ENCODE results near the gene FAM151A. TPM values are rescaled to one million over a fixed set of nuclear protein-coding genes. Genes with fewer than 3 reads are reported as not detected.
A peak's percentile ranks its signal among the peaks of the same experiment; 100 is the strongest.

The FAM151A gene
- total and polyA plus RNA-seq, 7 donors, result 0.05 to 0.07 TPM; not detected in 5

- Histone ChIP-seq H3K36me3 (ENCODE audit: insufficient read depth in 1 of 2, low read depth in 1 of 2) (no peaks in the 10 kb centered on the region), H3K9me3 (no peaks in the 10 kb centered on the region), H3K4me1 (peaks cover 84% of the 10 kb centered on the region), H3K27ac (peak overlapping the region; percentile 87), H3K4me3 (no peak overlapping the region), H3K27me3 (ENCODE audit: insufficient read depth in 3 of 3, low read length in 2 of 3) (no peaks in the 10 kb centered on the region)
- intact Hi-C loops (cut with DNase I), result no loop called here
- DNase-seq (no peak), ATAC-seq (no peak)
- WGBS, 3 donors, result 76 to 80% (median 79%) methylated on average over 4 of the region's 4 CpGs
- TF ChIP-seq, protein P1, sequence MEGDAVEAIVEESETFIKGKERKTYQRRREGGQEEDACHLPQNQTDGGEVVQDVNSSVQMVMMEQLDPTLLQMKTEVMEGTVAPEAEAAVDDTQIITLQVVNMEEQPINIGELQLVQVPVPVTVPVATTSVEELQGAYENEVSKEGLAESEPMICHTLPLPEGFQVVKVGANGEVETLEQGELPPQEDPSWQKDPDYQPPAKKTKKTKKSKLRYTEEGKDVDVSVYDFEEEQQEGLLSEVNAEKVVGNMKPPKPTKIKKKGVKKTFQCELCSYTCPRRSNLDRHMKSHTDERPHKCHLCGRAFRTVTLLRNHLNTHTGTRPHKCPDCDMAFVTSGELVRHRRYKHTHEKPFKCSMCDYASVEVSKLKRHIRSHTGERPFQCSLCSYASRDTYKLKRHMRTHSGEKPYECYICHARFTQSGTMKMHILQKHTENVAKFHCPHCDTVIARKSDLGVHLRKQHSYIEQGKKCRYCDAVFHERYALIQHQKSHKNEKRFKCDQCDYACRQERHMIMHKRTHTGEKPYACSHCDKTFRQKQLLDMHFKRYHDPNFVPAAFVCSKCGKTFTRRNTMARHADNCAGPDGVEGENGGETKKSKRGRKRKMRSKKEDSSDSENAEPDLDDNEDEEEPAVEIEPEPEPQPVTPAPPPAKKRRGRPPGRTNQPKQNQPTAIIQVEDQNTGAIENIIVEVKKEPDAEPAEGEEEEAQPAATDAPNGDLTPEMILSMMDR (IDR thresholded peaks at IDR 0.05), result no peak
Measured at GRCh38 chr1:54579337-54579781, 44.0 kb downstream of the FAM151A start.

- 24 to 31% (median 27%) methylated on average over 6 of the region's 6 CpGs for WGBS, 3 donors
- Histone ChIP-seq H3K27ac (peak overlapping the region; percentile 54), H3K27me3 (ENCODE audit: insufficient read depth in 3 of 3, low read length in 2 of 3) (no peaks in the 10 kb centered on the region), H3K36me3 (ENCODE audit: insufficient read depth in 1 of 2, low read depth in 1 of 2) (no peaks in the 10 kb centered on the region), H3K4me3 (no peak overlapping the region), H3K9me3 (no peaks in the 10 kb centered on the region), H3K4me1 (peaks cover 71% of the 10 kb centered on the region)
- ATAC-seq (peak in 1 of 4 donors; percentile 39), DNase-seq (peak; percentile 74 to 90)
- TF ChIP-seq, protein P1 (IDR thresholded peaks at IDR 0.05), result no peak
- intact Hi-C loops (cut with DNase I), result no loop called here
Measured at GRCh38 chr1:54577612-54578011, 45.7 kb downstream of the FAM151A start.

GRCh38 chr1:54575605-54576290 lies 47.6 kb downstream of the FAM151A start:
- TF ChIP-seq, protein P1 (IDR thresholded peaks at IDR 0.05), result no peak
- Histone ChIP-seq H3K9me3 (no peaks in the 10 kb centered on the region), H3K27me3 (ENCODE audit: insufficient read depth in 3 of 3, low read length in 2 of 3) (no peaks in the 10 kb centered on the region), H3K4me1 (peaks cover 71% of the 10 kb centered on the region), H3K27ac (peak overlapping the region; percentile 54), H3K36me3 (ENCODE audit: insufficient read depth in 1 of 2, low read depth in 1 of 2) (no peaks in the 10 kb centered on the region), H3K4me3 (no peak overlapping the region)
- peak in 2 of 4 donors; percentile 6 to 28 for ATAC-seq
- WGBS, 3 donors, result 66 to 74% (median 74%) methylated on average over 8 of the region's 8 CpGs
- no peak for DNase-seq
- intact Hi-C loops (cut with DNase I), result no loop called here

DNA sequence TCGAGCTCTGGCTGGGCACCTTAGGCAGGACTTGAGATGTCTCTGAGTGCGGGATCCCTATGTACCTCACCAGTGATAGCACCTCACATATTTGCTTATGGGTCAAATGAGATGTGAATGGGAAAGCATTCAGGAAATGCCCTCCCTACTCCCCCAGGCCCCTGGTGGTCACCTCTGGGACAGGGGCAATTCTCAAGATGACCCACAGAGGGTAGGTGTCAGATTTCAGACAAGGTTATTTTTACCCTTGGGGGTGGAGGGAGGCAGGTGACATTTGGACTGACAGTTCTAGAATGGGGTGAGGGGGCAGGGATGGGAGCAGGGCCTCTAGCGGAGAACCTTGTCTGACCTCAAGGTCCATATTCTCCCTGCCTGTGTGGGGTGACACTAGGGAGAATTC lies 48.2 kb downstream of the FAM151A start:
- peak; percentile 56 to 82 (median 71) for ATAC-seq
- 40 to 65% (median 56%) methylated on average over 3 of the region's 3 CpGs for WGBS, 3 donors
- TF ChIP-seq, protein P1 (IDR thresholded peaks at IDR 0.05), result peak; percentile 12
- H3K36me3 ChIP-seq (ENCODE audit: insufficient read depth in 1 of 2, low read depth in 1 of 2), result no peaks in the 10 kb centered on the region
- DNase-seq, result no peak
- intact Hi-C loops (cut with DNase I), result no loop called here
- H3K4me3 ChIP-seq, result no peak overlapping the region
- H3K4me1 ChIP-seq, result peaks cover 77% of the 10 kb centered on the region
- H3K9me3 ChIP-seq, result no peaks in the 10 kb centered on the region
- no peaks in the 10 kb centered on the region for H3K27me3 ChIP-seq (ENCODE audit: insufficient read depth in 3 of 3, low read length in 2 of 3)
- peak overlapping the region; percentile 72 for H3K27ac ChIP-seq

Measured in psoas muscle (tissue), 8 donors.